ENCODE measurements around the gene NAA16. TPM values are rescaled to one million over a fixed set of nuclear protein-coding genes. Genes with fewer than 3 reads are reported as not detected.

NAA16 gene
- total and polyA plus RNA-seq, 9 of the 15 experiments (the other 6 are each of a cell fraction or from before 2014, with no cell fraction given), result 3.7 to 18.2 (median 12.0) TPM

GRCh38 chr13:41263261-41263971, 47.7 kb upstream of the NAA16 start, which contains the start of gene MTRF1 (continued):
- TF ChIP-seq PHB (CRISPR knock-in tag; IDR thresholded peaks at IDR 0.05) (no peak), RBM34 (IDR thresholded peaks at IDR 0.05; ENCODE audit: borderline replicate concordance, insufficient read depth, low read length) (no peak), PTRF (tag; IDR thresholded peaks at IDR 0.05) (no peak), ZNF431 (CRISPR knock-in tag; IDR thresholded peaks at IDR 0.05) (no peak), ZNF217 (CRISPR knock-in tag; IDR thresholded peaks at IDR 0.05) (no peak), NFE2 (IDR thresholded peaks at IDR 0.05; ENCODE audit: low read depth) (no peak), DMBX1 (CRISPR knock-in tag; IDR thresholded peaks at IDR 0.05; ENCODE audit: borderline replicate concordance) (peak; percentile 21; the same call in 1 of the 2 replicates), SRF (CRISPR knock-in tag; IDR thresholded peaks at IDR 0.05) (no peak), CEBPZ (IDR thresholded peaks at IDR 0.05; ENCODE audit: borderline replicate concordance, low read depth, low read length) (no peak), TCFL5 (CRISPR knock-in tag; conservative IDR thresholded peaks at IDR 0.05) (no peak), ZNF696 (CRISPR knock-in tag; conservative IDR thresholded peaks at IDR 0.05) (no peak), CBX5 (IDR thresholded peaks at IDR 0.05; ENCODE audit: borderline replicate concordance, low read depth) (no peak), CCNT2 (IDR thresholded peaks at IDR 0.05; ENCODE audit: borderline replicate concordance, extremely low read depth, insufficient read length, low read depth, low read length) (no peak), CHD1 (IDR thresholded peaks at IDR 0.05; ENCODE audit: low read length) (no peak), TRIM28 (IDR thresholded peaks at IDR 0.05) (no peak), RBM14 (IDR thresholded peaks at IDR 0.05; ENCODE audit: borderline replicate concordance, insufficient read depth, low read depth, low read length) (no peak), SNAPC5 (CRISPR knock-in tag; IDR thresholded peaks at IDR 0.05) (no peak)
- TF ChIP-seq, protein P1, sequence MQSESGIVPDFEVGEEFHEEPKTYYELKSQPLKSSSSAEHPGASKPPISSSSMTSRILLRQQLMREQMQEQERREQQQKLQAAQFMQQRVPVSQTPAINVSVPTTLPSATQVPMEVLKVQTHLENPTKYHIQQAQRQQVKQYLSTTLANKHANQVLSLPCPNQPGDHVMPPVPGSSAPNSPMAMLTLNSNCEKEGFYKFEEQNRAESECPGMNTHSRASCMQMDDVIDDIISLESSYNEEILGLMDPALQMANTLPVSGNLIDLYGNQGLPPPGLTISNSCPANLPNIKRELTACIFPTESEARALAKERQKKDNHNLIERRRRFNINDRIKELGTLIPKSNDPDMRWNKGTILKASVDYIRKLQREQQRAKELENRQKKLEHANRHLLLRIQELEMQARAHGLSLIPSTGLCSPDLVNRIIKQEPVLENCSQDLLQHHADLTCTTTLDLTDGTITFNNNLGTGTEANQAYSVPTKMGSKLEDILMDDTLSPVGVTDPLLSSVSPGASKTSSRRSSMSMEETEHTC (IDR thresholded peaks at IDR 0.05), result no peak
- TF ChIP-seq, protein P2, sequence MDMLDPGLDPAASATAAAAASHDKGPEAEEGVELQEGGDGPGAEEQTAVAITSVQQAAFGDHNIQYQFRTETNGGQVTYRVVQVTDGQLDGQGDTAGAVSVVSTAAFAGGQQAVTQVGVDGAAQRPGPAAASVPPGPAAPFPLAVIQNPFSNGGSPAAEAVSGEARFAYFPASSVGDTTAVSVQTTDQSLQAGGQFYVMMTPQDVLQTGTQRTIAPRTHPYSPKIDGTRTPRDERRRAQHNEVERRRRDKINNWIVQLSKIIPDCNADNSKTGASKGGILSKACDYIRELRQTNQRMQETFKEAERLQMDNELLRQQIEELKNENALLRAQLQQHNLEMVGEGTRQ (CRISPR knock-in tag; IDR thresholded peaks at IDR 0.05), result no peak
- TF ChIP-seq, protein P3, sequence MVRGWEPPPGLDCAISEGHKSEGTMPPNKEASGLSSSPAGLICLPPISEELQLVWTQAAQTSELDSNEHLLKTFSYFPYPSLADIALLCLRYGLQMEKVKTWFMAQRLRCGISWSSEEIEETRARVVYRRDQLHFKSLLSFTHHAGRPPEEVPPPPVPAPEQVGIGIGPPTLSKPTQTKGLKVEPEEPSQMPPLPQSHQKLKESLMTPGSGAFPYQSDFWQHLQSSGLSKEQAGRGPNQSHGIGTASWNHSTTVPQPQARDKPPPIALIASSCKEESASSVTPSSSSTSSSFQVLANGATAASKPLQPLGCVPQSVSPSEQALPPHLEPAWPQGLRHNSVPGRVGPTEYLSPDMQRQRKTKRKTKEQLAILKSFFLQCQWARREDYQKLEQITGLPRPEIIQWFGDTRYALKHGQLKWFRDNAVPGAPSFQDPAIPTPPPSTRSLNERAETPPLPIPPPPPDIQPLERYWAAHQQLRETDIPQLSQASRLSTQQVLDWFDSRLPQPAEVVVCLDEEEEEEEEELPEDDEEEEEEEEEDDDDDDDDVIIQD (CRISPR knock-in tag; IDR thresholded peaks at IDR 0.05), result no peak
